Activated CD8-positive, alpha-beta memory T cell treated with anti-CD3 and anti-CD28 coated beads for 1 hour (primary cell): Measurements from ENCODE around the gene TMEM131L.

ENCODE experiments used
- DNase-seq, 2 donors: peaks; one replicate each; pipeline ENCODE4 v3.0.0-alpha.2; 2020; ENCODE audit warnings: low read depth in 1 of 2; ENCODE audit errors: extremely low read depth in 1 of 2

TMEM131L gene

GRCh38 chr4:153471698-153472093 lies 5.5 kb downstream of the TMEM131L start:
- no peak for DNase-seq

DNA sequence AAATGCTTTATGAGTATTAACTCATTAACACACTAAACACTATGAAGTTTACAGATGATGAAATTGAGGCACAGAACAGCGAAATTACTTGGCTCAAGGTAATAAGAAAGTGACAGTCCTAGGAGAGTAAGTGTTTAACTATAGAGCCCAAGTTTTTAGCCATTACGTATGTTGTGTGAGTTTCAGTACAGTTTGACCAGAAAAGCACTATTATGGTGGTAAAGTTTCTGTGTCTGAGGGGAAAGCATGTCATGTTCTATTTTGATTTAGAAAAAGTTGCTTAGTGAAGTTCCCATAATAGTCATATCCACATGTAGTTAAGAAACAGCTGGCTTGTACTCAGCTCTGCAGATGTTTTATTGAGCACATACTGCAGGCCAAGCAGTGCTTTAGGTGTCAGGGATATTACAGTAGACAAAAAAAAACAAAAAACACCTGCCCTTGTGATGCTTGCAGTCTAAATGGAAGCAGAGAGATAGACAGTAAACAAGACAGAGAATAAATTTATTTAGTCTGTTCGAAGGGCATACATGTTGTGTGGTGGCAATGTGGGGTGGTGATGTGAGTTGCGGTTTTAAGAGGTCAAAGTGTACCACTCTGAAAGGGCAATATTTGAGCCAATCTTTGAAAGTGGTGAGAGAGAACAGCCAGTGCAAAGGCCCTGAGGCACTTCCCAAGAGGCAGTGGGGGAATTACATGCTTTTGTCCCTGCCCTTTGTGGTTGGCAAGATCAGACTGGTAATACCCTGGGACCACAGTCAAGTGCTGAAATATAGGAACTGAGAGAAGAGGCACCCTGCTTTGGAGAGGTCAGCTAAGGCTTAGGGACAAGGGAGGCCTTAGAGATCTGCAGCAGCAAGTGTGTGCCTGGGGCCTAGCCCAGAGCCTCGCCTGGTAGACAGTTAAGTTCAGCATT lies 6.2 kb downstream of the TMEM131L start:
- no peak for DNase-seq

- DNase-seq: no peak
Measured at GRCh38 chr4:153474251-153474650, 8.1 kb downstream of the TMEM131L start.

- DNase-seq: no peak
Measured at GRCh38 chr4:153476829-153477574, 10.8 kb downstream of the TMEM131L start.

- DNase-seq: no peak
Measured at GRCh38 chr4:153479101-153479500, 12.9 kb downstream of the TMEM131L start.

GRCh38 chr4:153480704-153481103 lies 14.5 kb downstream of the TMEM131L start:
- DNase-seq: no peak

GRCh38 chr4:153481478-153481877 lies 15.3 kb downstream of the TMEM131L start:
- DNase-seq: no peak

DNA sequence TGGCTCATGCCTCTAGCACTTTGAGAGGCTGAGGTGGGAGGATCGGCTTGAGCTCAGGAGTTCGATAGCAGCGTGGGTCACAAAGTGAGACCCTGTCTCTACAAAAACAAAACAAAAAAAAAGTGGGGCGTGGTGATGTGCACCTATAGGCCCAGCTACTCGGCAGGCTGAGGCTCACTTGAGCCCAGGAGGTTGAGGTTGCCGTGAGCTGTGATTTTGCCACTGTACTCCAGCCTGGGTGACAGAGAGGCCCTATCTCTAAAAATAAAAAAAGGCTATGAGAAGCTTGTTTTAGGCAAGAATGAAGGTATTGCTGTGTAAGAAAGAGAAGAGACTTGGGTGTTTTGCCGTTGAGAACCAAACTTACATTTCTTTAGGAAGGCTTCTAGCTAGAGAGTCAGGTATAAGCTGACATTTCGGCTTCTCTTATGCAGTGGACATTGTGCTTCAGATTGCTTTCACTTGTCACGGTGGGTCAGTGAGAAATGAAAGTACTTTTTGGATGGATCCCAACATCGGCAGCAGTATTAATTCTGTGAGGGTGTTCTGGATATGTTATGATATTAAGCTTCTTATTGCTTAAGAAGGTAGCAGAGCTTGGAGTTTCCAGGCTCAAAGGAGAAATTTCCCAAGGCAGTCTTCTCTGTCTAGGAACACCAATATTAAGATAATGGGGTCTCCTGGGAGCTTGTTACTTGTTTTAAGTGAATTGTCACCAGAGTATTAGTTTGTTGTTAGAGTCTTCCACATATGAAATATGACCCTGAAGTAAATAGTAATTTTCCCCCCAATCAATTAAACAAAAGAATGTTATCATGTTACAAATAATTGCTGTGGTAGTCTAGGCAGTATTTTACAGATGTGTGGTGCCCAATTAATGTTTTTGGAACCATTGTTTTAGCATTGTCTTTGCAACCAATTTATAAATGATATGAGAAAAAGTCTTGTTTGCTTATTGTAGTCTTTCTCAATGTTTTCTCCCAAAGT lies 17.6 kb downstream of the TMEM131L start:
- DNase-seq: no peak

GRCh38 chr4:153485359-153485758 lies 19.2 kb downstream of the TMEM131L start:
- no peak for DNase-seq

GRCh38 chr4:153485860-153486259 lies 19.7 kb downstream of the TMEM131L start:
- no peak for DNase-seq

GRCh38 chr4:153486281-153487151 lies 20.4 kb downstream of the TMEM131L start:
- DNase-seq: no peak

DNA sequence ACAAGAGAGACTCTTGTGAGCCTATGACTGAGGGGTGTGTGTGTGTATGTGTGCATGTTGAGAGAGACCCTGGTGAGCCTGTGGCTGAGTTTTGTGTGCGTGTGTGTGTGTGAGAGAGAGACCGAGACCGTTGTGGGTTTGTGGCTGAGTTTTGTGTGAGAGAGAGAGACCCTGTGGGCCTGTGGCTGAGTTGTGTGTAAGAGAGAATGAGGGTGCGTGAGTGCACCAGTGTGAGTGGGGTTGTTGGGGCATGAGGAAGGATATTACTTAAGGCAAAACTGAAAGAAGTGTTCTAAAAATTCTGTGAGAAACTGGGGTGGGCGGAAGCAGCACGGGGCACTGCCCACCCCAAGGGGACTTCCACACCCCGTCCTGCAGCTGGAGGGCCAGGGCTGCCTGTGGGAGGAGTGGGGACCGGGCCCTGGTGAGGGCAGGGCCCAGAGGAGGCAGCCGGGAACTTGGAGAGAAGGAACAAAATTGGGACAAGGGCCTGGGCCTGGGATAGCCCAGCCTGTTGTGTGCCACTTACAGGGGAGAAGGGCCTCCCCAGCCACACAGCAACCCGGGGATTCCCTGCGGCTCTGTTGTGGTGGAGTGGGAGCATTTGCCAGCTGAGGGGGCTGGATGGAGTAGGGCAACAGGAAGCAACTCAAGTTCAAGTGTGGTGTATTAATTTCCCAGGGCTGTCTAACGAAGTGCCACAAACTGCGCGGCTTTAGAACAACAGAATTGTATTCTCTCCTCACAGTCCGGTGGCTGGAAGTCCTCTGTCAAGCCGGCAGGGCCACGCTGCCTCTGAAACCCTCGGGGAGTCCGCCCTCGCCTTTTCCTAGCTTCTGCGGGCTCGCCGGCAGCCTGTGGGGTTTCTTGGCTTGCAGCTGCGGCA lies 22.1 kb downstream of the TMEM131L start:
- DNase-seq: peak; percentile 40 to 51

GRCh38 chr4:153489856-153490558 lies 23.8 kb downstream of the TMEM131L start:
- no peak for DNase-seq

GRCh38 chr4:153490985-153491483 lies 24.9 kb downstream of the TMEM131L start:
- no peak for DNase-seq

DNA sequence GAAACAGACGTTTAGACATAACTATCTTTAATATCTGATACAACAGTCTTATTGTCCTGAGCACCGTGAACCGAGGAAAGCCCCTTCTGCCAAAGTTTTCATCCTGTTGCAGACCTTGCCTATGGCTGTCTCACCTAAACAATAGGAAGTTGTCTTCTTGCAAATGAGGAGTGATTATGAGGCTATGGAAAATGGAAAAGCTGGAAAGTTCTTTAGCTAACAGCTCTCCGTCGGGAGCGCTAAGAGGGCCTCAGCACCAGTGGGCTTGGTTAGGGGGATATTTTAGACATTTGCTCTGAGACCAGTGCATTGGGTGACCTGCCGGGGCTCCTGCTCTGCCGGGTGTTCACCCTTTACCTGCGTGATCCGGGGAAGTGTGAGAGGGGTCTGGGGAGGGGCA lies 28.4 kb downstream of the TMEM131L start:
- no peak for DNase-seq

GRCh38 chr4:153495480-153496193 lies 29.5 kb downstream of the TMEM131L start:
- no peak for DNase-seq

GRCh38 chr4:153497091-153497531 lies 31.0 kb downstream of the TMEM131L start:
- DNase-seq: peak; percentile 20 to 31
